Transverse colon (tissue), 4 donors: Measurements from ENCODE around the gene OR56A4. TPM values are rescaled to one million over a fixed set of nuclear protein-coding genes. Genes with fewer than 3 reads are reported as not detected.

ENCODE experiments used
- DNase-seq: peaks from one replicate; pipeline ENCODE4 v3.0.0-alpha.2; 2019
- H3K27ac ChIP-seq, 4 donors: fragments of 200-600 bp; sonication (generic); 2 replicates each; pipeline ENCODE4 v1.5.1; 2016 to 2018; ENCODE audit warnings: inconsistent platforms in 4 of 4
- H3K27me3 ChIP-seq: fragments of 200-600 bp; sonication (generic); 2 replicates; pipeline ENCODE4 v1.5.1; 2017; ENCODE audit warnings: inconsistent platforms
- H3K36me3 ChIP-seq, 4 donors: fragments of 200-600 bp; sonication (generic); 2 replicates each; pipeline ENCODE4 v1.5.1; 2017 to 2019; ENCODE audit warnings: inconsistent platforms in 4 of 4
- H3K4me1 ChIP-seq, 4 donors: fragments of 200-600 bp; sonication (generic); 2 replicates each; pipeline ENCODE4 v1.5.1; 2017 to 2020; ENCODE audit warnings: inconsistent platforms in 4 of 4
- H3K4me3 ChIP-seq, 4 donors: fragments of 200-600 bp; sonication (generic); 1 replicate in 1 of 4; 2 replicates in 3 of 4; pipeline versions ENCODE4 v1.5.1 to v1.6.1; 2017 to 2019; ENCODE audit warnings: inconsistent platforms in 4 of 4
- H3K9me3 ChIP-seq, 2 donors: fragments of 200-600 bp; sonication (generic); 2 replicates each; pipeline ENCODE4 v1.5.1; 2017 to 2019; ENCODE audit warnings: inconsistent platforms in 2 of 2
- CTCF ChIP-seq, 5 experiments: fragments of 200-600 bp in 3 of 5; fragments of 450-650 bp in 2 of 5; sonication (generic) in 3 of 5; IDR thresholded peaks; 1 replicate in 2 of 5; 2 replicates in 3 of 5; pipeline ENCODE4 v1.5.1; 2016 to 2017; ENCODE audit warnings: antibody characterized with exemption in 5 of 5, inconsistent platforms in 3 of 5, mild to moderate bottlenecking in 2 of 5, moderate library complexity in 1 of 5
- EP300 ChIP-seq: sonication (generic); formaldehyde crosslinking; IDR thresholded peaks from one replicate; pipeline ENCODE4 v1.6.1; 2017; ENCODE audit warnings: antibody characterized with exemption, low read depth
- POLR2A ChIP-seq: fragments of 450-650 bp; IDR thresholded peaks from one replicate; pipeline ENCODE4 v1.6.1; 2016; ENCODE audit warnings: antibody characterized with exemption, mild to moderate bottlenecking, moderate library complexity
- POLR2AphosphoS5 ChIP-seq, 3 donors: sonication (generic); formaldehyde crosslinking; IDR thresholded peaks; one replicate each; pipeline ENCODE4 v1.6.1; 2016; ENCODE audit warnings: antibody characterized with exemption in 3 of 3
- WGBS, 2 donors: methylation state at CpG; one replicate each; pipeline ENCODE4 v1.1.5; 2018; ENCODE audit warnings: low coverage in 1 of 2; 5-methylcytosine and 5-hydroxymethylcytosine counted together
- in situ Hi-C, 4 donors: fragments of 200-750 bp; cut with MboI; loops; one replicate each; pipeline versions ENCODE4 v1.15.0 to v1.15.1; 2017; ENCODE audit warnings: low sequenced_read_pairs in 3 of 4, low pct_ligation_motif_present in 1 of 4, low pct_unique_long_range_greater_than_20kb in 1 of 4
- intact Hi-C: fragments of 100-400 bp; cut with DNase I; formaldehyde crosslinking; loops from one replicate; pipeline ENCODE4 v1.15.1; 2023; ENCODE audit warnings: low total_unique reads
- total RNA-seq, 4 donors: library from RNA; depleted of rRNA; stranded (reverse); fragments of >200 nt; gene quantifications; one replicate each; pipeline ENCODE4 v1.1.0, GENCODE V29; 2016

OR56A4 gene
- total RNA-seq, 4 donors from 2014 or later = 0.14 TPM; not detected in 3

- no peak for TF ChIP-seq CTCF (IDR thresholded peaks at IDR 0.05)
- no peak for TF ChIP-seq POLR2A
- TF ChIP-seq POLR2AphosphoS5 (IDR thresholded peaks at IDR 0.05) = no peak
- no peak for TF ChIP-seq EP300
- H3K4me1 ChIP-seq = no peaks in the 10 kb centered on the region
- peaks cover 5% of the 10 kb centered on the region for H3K27me3 ChIP-seq
- H3K27ac ChIP-seq = no peak within 1 kb of the TSS
- H3K36me3 ChIP-seq = no peaks in the 10 kb centered on the region
- 83% methylated on average over 1 of the region's 1 CpG; no CpG with 5 or more reads in 1 of the 2 donors for WGBS, 2 donors
- no peak for DNase-seq
- in situ Hi-C loops = loop anchor here in 1 of 4 donors (25.0 kb wide), 1 partner anchor 281 kb away; the partner anchor contains the start of gene CAVIN3
- no peak within 1 kb of the TSS for H3K4me3 ChIP-seq
- intact Hi-C loops = no loop called here
- H3K9me3 ChIP-seq = no peaks in the 10 kb centered on the region
Measured at GRCh38 chr11:6030708-6031405, 24.1 kb upstream of the OR56A4 start, which contains the start of gene OR56A1. Gene OR56A1, minus strand, starts transcription at chr11:6030758. Its CDS starts 3,066 bp downstream, at chr11:6027692.

GRCh38 chr11:6027501-6027900 is 20.8 kb upstream of the OR56A4 start:
- intact Hi-C loops = no loop called here
- TF ChIP-seq CTCF (IDR thresholded peaks at IDR 0.05) = no peak
- no peak for TF ChIP-seq EP300
- no peak for TF ChIP-seq POLR2AphosphoS5 (IDR thresholded peaks at IDR 0.05)
- TF ChIP-seq POLR2A = no peak
- WGBS, 2 donors = 81% methylated on average over 1 of the region's 1 CpG; no CpG with 5 or more reads in 1 of the 2 donors

GRCh38 chr11:6025056-6025455 is 18.3 kb upstream of the OR56A4 start:
- Histone ChIP-seq H3K4me1 (no peaks in the 10 kb centered on the region), H3K27ac (no peak overlapping the region), H3K36me3 (no peaks in the 10 kb centered on the region), H3K27me3 (peaks cover 5% of the 10 kb centered on the region), H3K9me3 (no peaks in the 10 kb centered on the region), H3K4me3 (no peak overlapping the region)
- no peak for DNase-seq
- WGBS, 2 donors = 60 to 76% methylated on average over 1 to 2 of the region's 2 CpGs
- TF ChIP-seq EP300 (no peak), POLR2A (no peak), CTCF (IDR thresholded peaks at IDR 0.05) (no peak), POLR2AphosphoS5 (IDR thresholded peaks at IDR 0.05) (no peak)
- intact Hi-C loops (no loop called here), in situ Hi-C loops (loop anchor here in 3 of 4 donors (10.0 to 25.0 kb wide), 2 partner anchors 287 to 330 kb away; partner anchors contain the start of gene CAVIN3 (in 1 of the 3))

More at GRCh38 chr11:6027501-6027900, 20.8 kb upstream of the OR56A4 start:
- no peaks in the 10 kb centered on the region for H3K4me1 ChIP-seq
- peaks cover 5% of the 10 kb centered on the region for H3K27me3 ChIP-seq
- H3K9me3 ChIP-seq = no peaks in the 10 kb centered on the region
- H3K4me3 ChIP-seq = no peak overlapping the region
- no peak for DNase-seq
- in situ Hi-C loops = loop anchor here in 3 of 4 donors (10.0 to 25.0 kb wide), 2 partner anchors 285 to 327 kb away; partner anchors contain the start of gene CAVIN3 (in 1 of the 3)
- H3K27ac ChIP-seq = no peak overlapping the region
- H3K36me3 ChIP-seq = no peaks in the 10 kb centered on the region

GRCh38 chr11:6022956-6023355 is 16.2 kb upstream of the OR56A4 start:
- Histone ChIP-seq H3K4me1 (no peaks in the 10 kb centered on the region), H3K27ac (no peak overlapping the region), H3K36me3 (no peaks in the 10 kb centered on the region), H3K27me3 (no peaks in the 10 kb centered on the region), H3K4me3 (no peak overlapping the region), H3K9me3 (no peaks in the 10 kb centered on the region)
- TF ChIP-seq CTCF (IDR thresholded peaks at IDR 0.05) (peak; percentile 41 to 62 (median 55)), POLR2AphosphoS5 (IDR thresholded peaks at IDR 0.05) (no peak)
- DNase-seq = no peak
- intact Hi-C loops (no loop called here), in situ Hi-C loops (loop anchor here in 3 of 4 donors (10.0 to 25.0 kb wide), 2 partner anchors 314 to 332 kb away; no protein-coding TSS in a partner anchor)
- 0 to 2% methylated on average over 3 to 4 of the region's 4 CpGs for WGBS, 2 donors
